Measurements from ENCODE around the gene APOL5.
A peak's percentile ranks its signal among the peaks of the same experiment; 100 is the strongest.

GRCh38 chr22:35740616-35741015, 22.9 kb downstream of the APOL5 start:
- TF ChIP-seq, protein P1, sequence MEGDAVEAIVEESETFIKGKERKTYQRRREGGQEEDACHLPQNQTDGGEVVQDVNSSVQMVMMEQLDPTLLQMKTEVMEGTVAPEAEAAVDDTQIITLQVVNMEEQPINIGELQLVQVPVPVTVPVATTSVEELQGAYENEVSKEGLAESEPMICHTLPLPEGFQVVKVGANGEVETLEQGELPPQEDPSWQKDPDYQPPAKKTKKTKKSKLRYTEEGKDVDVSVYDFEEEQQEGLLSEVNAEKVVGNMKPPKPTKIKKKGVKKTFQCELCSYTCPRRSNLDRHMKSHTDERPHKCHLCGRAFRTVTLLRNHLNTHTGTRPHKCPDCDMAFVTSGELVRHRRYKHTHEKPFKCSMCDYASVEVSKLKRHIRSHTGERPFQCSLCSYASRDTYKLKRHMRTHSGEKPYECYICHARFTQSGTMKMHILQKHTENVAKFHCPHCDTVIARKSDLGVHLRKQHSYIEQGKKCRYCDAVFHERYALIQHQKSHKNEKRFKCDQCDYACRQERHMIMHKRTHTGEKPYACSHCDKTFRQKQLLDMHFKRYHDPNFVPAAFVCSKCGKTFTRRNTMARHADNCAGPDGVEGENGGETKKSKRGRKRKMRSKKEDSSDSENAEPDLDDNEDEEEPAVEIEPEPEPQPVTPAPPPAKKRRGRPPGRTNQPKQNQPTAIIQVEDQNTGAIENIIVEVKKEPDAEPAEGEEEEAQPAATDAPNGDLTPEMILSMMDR (IDR thresholded peaks at IDR 0.05), result no peak
- TF ChIP-seq POLR2A (IDR thresholded peaks at IDR 0.05), result no peak
- TF ChIP-seq POLR2AphosphoS5 (IDR thresholded peaks at IDR 0.05), result peak in 1 of 4 donors; percentile 10
